HCT116 (cell line): ENCODE data around the gene GNAO1. TPM values are rescaled to one million over a fixed set of nuclear protein-coding genes. Genes with fewer than 3 reads are reported as not detected.

Experiments used
- ATAC-seq: fragments of 200-7000 bp; cut with Tn5 transposase; 2 replicates; pipeline ENCODE4 v1.9.1; 2020; ENCODE audit warnings: mild to moderate bottlenecking, moderate library complexity
- BruUV-seq: library from RNA; stranded (reverse); fragments of 400-500 nt; replicated peaks from 2 replicates; lab custom pipeline; 2021; lab: Mats Ljungman, UMichigan
- CTCF ChIA-PET: fragments of 300-600 bp; sonication (Branson Sonifier 250); formaldehyde crosslinking; loops from one replicate; lab custom pipeline; 2021; ENCODE audit warnings: antibody characterized with exemption; lab: Charles Lee
- POLR2A ChIA-PET: fragments of 300-600, 350-600 bp; sonication (Branson Sonifier 250); formaldehyde crosslinking; loops from one replicate; lab custom pipeline; 2021; ENCODE audit warnings: antibody characterized with exemption; lab: Charles Lee
- RAD21 ChIA-PET, 2 experiments: fragments of 300-600 bp; sonication (Branson Sonifier 250); formaldehyde crosslinking; loops; one replicate each; lab custom pipeline; 2023; ENCODE audit warnings: low total read pairs in 2 of 2; ENCODE audit not compliant: uncharacterized antibody in 2 of 2, unreplicated experiment in 2 of 2, low non-redundant PET in 1 of 2; lab: Charles Lee
- DNase-seq: peaks from one replicate; pipeline ENCODE4 v3.0.0-alpha.2; 2010; ENCODE audit warnings: low read depth, low spot score
- H2AFZ ChIP-seq: fragments of 200-600 bp; shearing (Covaris generic), sonication (generic); 2 replicates; pipeline ENCODE4 v1.6.1; 2017; ENCODE audit warnings: low read depth, mixed run types, mixed read lengths, antibody characterized with exemption, low read length; ENCODE audit not compliant: poor library complexity, severe bottlenecking
- H3K27ac ChIP-seq: 2 replicates; pipeline ENCODE4 v1.5.1; 2012; ENCODE audit warnings: low read depth, low read length
- H3K27me3 ChIP-seq: fragments of 200-600 bp; sonication (generic); 2 replicates; pipeline ENCODE4 v1.6.1; 2016; ENCODE audit warnings: mixed run types, low read length, mixed read lengths; ENCODE audit not compliant: insufficient read depth
- H3K36me3 ChIP-seq, 2 experiments: fragments of 200-500 bp in 1 of 2; fragments of 200-600 bp in 1 of 2; sonication (Bioruptor generic) in 1 of 2; sonication (generic) in 1 of 2; 2 replicates each; pipeline versions ENCODE4 v1.5.1 to v1.6.1; 2014 to 2016; ENCODE audit warnings: low read length in 2 of 2, inconsistent platforms in 1 of 2, mixed read lengths in 1 of 2, mixed run types in 1 of 2; ENCODE audit not compliant: insufficient read depth in 2 of 2, control insufficient read depth in 1 of 2
- H3K4me1 ChIP-seq, 2 experiments: fragments of 200-600 bp in 1 of 2; sonication (generic) in 1 of 2; 2 replicates each; pipeline versions ENCODE4 v1.5.1 to v1.6.1; 2012 to 2017; ENCODE audit warnings: low read length in 2 of 2, inconsistent platforms in 1 of 2, mild to moderate bottlenecking in 1 of 2, mixed read lengths in 1 of 2, mixed run types in 1 of 2, moderate library complexity in 1 of 2; ENCODE audit not compliant: insufficient read depth in 2 of 2, control insufficient read depth in 1 of 2
- H3K4me2 ChIP-seq: fragments of 200-600 bp; sonication (generic); 2 replicates; pipeline ENCODE4 v1.6.1; 2017; ENCODE audit warnings: mixed run types, low read length, mixed read lengths
- H3K4me3 ChIP-seq, 2 experiments: fragments of 200-600 bp in 1 of 2; sonication (generic) in 1 of 2; replicated peaks in 1 of 2; 2 replicates each; pipeline ENCODE4 v1.5.1; 2011 to 2016; ENCODE audit warnings: low read length in 2 of 2, control low read depth in 1 of 2, low read depth in 1 of 2, mild to moderate bottlenecking in 1 of 2, mixed read lengths in 1 of 2, mixed run types in 1 of 2
- H3K79me2 ChIP-seq: fragments of 200-600 bp; sonication (generic); 2 replicates; pipeline ENCODE4 v1.6.1; 2017; ENCODE audit warnings: mild to moderate bottlenecking, mixed run types, low read length, moderate library complexity, mixed read lengths; ENCODE audit not compliant: insufficient read depth
- H3K9ac ChIP-seq: fragments of 200-600 bp; sonication (generic); 2 replicates; pipeline ENCODE4 v1.6.1; 2016; ENCODE audit warnings: low read length, mixed read lengths
- H3K9me2 ChIP-seq: fragments of 200-600 bp; sonication (generic), shearing (Covaris generic); 2 replicates; pipeline ENCODE4 v1.6.1; 2017; ENCODE audit warnings: mixed run types, mild to moderate bottlenecking, moderate library complexity; ENCODE audit not compliant: insufficient read depth
- H3K9me3 ChIP-seq, 2 experiments: fragments of 200-500 bp in 1 of 2; fragments of 200-600 bp in 1 of 2; sonication (Bioruptor generic) in 1 of 2; sonication (generic) in 1 of 2; 2 replicates each; pipeline ENCODE4 v1.6.1; 2014 to 2017; ENCODE audit warnings: low read length in 2 of 2, mixed read lengths in 2 of 2, inconsistent platforms in 1 of 2, low read depth in 1 of 2, mild to moderate bottlenecking in 1 of 2, mixed run types in 1 of 2, moderate library complexity in 1 of 2; ENCODE audit not compliant: control insufficient read depth in 1 of 2, insufficient read depth in 1 of 2
- H4K20me1 ChIP-seq: fragments of 200-600 bp; sonication (generic), shearing (Covaris generic); 2 replicates; pipeline ENCODE4 v1.6.1; 2017; ENCODE audit warnings: mixed run types, mild to moderate bottlenecking, moderate library complexity; ENCODE audit not compliant: insufficient read depth
- EGR1 ChIP-seq: IDR thresholded peaks from 2 replicates; pipeline ENCODE4 v1.6.1; 2012; ENCODE audit warnings: low read depth
- EZH2 ChIP-seq: fragments of 200-600 bp; sonication (generic); IDR thresholded peaks from 2 replicates; pipeline ENCODE4 v1.6.1; 2017; ENCODE audit warnings: antibody characterized with exemption, mixed run types
- EZH2phosphoT487 ChIP-seq: fragments of 200-600 bp; IDR thresholded peaks from 2 replicates; pipeline ENCODE4 v1.6.1; 2018; ENCODE audit warnings: antibody characterized with exemption, borderline replicate concordance
- JUND ChIP-seq: IDR thresholded peaks from 2 replicates; pipeline ENCODE4 v1.6.1; 2012
- SIN3A ChIP-seq: IDR thresholded peaks from 2 replicates; pipeline ENCODE4 v1.6.1; 2012; ENCODE audit warnings: low read depth
- SP1 ChIP-seq: IDR thresholded peaks from 2 replicates; pipeline ENCODE4 v1.6.1; 2012; ENCODE audit warnings: low read depth
- SRF ChIP-seq: IDR thresholded peaks from 2 replicates; pipeline ENCODE4 v1.6.1; 2012; ENCODE audit warnings: low read depth
- TCF7L2 ChIP-seq: IDR thresholded peaks from 2 replicates; pipeline ENCODE4 v1.7.0; 2011; ENCODE audit warnings: borderline replicate concordance, inconsistent platforms; ENCODE audit not compliant: insufficient read depth, insufficient read length; ENCODE audit errors: extremely low read depth
- ZFX ChIP-seq: fragments of 450-650 bp; IDR thresholded peaks from 2 replicates; pipeline ENCODE4 v1.6.1; 2017
- ZNF274 ChIP-seq: fragments of 200-500 bp; sonication (Bioruptor generic); IDR thresholded peaks from 2 replicates; pipeline ENCODE4 v1.6.1; 2014; ENCODE audit warnings: mild to moderate bottlenecking, low read depth, low read length, inconsistent platforms
- intact Hi-C: fragments of 100-400 bp; cut with micrococcal nuclease; formaldehyde crosslinking; loops from 2 replicates; pipeline ENCODE4 v1.10.0; 2022
- total RNA-seq: library from RNA; stranded (reverse); gene quantifications from one replicate; pipeline ENCODE4 v1.2.1, GENCODE V29; 2021; ENCODE audit not compliant: unreplicated experiment
- TF ChIP-seq, protein P1 (sequence below): IDR thresholded peaks from 2 replicates; pipeline ENCODE4 v1.6.1; 2011; ENCODE audit warnings: mild to moderate bottlenecking, low read length, moderate library complexity; ENCODE audit not compliant: insufficient replicate concordance; ENCODE audit errors: extremely low read depth
- TF ChIP-seq, protein P2 (sequence below): IDR thresholded peaks from 2 replicates; pipeline ENCODE4 v1.6.1; 2012; ENCODE audit warnings: low read depth

Gene GNAO1
- total RNA-seq, 1 experiment from 2014 or later: 0.12 TPM

DNA sequence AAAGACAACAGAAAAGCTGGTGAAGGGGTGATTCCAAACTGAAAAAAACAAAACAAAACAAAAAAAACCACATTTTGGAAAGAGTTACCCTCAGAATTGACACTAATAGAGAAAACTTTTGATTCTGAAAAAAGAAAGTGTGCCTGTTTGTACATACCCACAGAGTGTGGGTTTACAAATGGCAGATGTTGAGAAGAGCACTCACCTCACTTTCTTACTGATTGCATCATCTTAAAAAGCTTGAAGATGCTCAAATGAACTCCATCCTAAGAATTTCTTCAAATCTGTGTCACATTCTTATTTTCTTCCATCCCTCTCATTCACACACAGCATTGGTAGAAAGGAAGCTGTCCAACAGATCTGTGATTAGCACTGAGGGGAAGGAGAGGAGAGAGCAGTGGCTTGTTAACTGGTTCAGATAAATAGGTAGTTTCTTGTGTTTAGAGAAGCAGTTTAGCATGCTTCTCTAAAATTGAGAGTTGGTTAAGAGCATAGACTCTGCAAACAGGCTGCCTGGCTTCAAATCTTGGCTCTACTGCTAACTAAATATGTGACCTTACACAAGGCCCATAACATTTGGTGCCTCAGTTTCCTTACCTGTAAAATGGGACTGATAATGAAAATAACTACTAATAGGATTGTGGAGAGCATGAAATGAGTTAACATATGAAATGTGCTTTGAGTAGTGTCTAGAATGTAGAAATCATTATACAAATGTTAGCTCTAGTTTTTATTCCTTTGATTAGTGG lies 6.9 kb downstream of the GNAO1 start (continued):
- TF ChIP-seq, protein P1, sequence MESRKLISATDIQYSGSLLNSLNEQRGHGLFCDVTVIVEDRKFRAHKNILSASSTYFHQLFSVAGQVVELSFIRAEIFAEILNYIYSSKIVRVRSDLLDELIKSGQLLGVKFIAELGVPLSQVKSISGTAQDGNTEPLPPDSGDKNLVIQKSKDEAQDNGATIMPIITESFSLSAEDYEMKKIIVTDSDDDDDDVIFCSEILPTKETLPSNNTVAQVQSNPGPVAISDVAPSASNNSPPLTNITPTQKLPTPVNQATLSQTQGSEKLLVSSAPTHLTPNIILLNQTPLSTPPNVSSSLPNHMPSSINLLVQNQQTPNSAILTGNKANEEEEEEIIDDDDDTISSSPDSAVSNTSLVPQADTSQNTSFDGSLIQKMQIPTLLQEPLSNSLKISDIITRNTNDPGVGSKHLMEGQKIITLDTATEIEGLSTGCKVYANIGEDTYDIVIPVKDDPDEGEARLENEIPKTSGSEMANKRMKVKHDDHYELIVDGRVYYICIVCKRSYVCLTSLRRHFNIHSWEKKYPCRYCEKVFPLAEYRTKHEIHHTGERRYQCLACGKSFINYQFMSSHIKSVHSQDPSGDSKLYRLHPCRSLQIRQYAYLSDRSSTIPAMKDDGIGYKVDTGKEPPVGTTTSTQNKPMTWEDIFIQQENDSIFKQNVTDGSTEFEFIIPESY: no peak
- TF ChIP-seq EZH2: no peak
- no peak for TF ChIP-seq SRF
- TF ChIP-seq, protein P2, sequence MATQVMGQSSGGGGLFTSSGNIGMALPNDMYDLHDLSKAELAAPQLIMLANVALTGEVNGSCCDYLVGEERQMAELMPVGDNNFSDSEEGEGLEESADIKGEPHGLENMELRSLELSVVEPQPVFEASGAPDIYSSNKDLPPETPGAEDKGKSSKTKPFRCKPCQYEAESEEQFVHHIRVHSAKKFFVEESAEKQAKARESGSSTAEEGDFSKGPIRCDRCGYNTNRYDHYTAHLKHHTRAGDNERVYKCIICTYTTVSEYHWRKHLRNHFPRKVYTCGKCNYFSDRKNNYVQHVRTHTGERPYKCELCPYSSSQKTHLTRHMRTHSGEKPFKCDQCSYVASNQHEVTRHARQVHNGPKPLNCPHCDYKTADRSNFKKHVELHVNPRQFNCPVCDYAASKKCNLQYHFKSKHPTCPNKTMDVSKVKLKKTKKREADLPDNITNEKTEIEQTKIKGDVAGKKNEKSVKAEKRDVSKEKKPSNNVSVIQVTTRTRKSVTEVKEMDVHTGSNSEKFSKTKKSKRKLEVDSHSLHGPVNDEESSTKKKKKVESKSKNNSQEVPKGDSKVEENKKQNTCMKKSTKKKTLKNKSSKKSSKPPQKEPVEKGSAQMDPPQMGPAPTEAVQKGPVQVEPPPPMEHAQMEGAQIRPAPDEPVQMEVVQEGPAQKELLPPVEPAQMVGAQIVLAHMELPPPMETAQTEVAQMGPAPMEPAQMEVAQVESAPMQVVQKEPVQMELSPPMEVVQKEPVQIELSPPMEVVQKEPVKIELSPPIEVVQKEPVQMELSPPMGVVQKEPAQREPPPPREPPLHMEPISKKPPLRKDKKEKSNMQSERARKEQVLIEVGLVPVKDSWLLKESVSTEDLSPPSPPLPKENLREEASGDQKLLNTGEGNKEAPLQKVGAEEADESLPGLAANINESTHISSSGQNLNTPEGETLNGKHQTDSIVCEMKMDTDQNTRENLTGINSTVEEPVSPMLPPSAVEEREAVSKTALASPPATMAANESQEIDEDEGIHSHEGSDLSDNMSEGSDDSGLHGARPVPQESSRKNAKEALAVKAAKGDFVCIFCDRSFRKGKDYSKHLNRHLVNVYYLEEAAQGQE: no peak

DNA sequence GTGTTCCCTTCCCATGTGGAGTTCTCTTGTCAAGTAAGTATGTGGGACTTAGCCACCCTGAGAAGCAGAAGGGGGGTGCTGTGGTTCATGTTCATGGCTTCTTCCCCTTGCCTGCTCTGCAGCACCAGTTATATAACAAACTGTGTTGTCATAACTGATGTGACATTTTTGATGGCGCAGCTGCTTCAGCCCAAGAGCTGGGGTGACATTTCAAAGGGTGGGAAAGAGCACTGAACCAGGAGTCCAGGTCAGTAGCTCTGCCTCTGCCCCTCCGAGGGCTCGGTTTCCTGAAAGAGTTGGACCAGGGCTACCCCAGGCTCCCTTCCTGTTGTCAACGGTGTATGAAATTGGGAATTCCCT lies 7.4 kb downstream of the GNAO1 start:
- Histone ChIP-seq H3K27ac (no peak overlapping the region), H3K4me2 (no peak overlapping the region), H3K9me3 (no peaks in the 10 kb centered on the region), H3K9ac (no peak overlapping the region), H4K20me1 (no peaks in the 10 kb centered on the region), H3K36me3 (no peaks in the 10 kb centered on the region), H3K79me2 (no peaks in the 10 kb centered on the region), H3K27me3 (peaks cover 44% of the 10 kb centered on the region), H2AFZ (no peak overlapping the region), H3K4me3 (no peak overlapping the region), H3K9me2 (no peaks in the 10 kb centered on the region), H3K4me1 (no peaks in the 10 kb centered on the region)
- ChIA-PET POLR2A (no interaction called here), RAD21 (no interaction called here), CTCF (no interaction called here)
- DNase-seq: no peak
- BruUV-seq: no TSS peak
- ATAC-seq: no peak
- intact Hi-C loops: no loop called here
- no peak for TF ChIP-seq JUND
- TF ChIP-seq, protein P1: no peak
- TF ChIP-seq ZNF274: no peak
- no peak for TF ChIP-seq EZH2phosphoT487
- TF ChIP-seq SP1: no peak
- TF ChIP-seq ZFX: no peak
- no peak for TF ChIP-seq EGR1
- no peak for TF ChIP-seq TCF7L2
- TF ChIP-seq SIN3A: no peak
- TF ChIP-seq SRF: no peak
- TF ChIP-seq, protein P2: no peak
